SIG-M5 treated with dmso at 0.1 percent for 504 hours (cell line): Measurements from ENCODE around the gene CDH13.

Source experiments
- DNase-seq: peaks from one replicate; lab custom pipeline; 2025; ENCODE audit not compliant: unreplicated experiment; lab: John Stamatoyannopoulos, UW

The CDH13 gene

DNA sequence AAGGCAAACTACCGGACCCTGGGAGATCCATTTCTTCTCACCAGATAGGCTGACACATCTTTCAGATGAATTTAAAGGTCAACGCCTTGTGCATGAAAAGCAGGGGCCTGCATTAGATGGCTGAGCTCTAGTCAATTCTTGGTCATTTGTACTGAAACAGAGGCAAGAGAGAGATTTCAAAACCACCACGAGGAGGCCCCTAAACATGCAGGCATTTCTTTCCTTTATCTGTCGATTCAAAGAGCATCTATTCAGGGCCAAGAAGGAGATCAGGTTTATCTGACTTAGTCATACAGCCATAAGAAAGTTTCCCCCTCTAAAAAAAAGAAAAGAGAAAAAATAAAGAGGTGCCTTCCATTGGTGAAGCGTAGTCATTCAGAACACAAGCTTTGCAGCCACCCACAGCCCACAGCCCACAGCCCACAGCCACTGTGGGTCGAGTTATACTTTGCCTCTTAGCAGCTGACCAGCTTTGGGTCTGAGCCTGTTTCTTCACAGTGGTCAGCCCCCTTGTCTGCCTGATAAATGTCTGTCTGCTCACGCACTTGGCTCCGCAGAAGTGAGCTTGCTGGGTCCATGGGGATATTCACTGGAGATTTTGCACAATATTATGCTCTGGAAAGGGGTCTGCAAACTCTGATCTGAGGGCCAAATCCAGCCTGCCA, 207.5 kb downstream of the CDH13 start:
- no peak for DNase-seq

DNA sequence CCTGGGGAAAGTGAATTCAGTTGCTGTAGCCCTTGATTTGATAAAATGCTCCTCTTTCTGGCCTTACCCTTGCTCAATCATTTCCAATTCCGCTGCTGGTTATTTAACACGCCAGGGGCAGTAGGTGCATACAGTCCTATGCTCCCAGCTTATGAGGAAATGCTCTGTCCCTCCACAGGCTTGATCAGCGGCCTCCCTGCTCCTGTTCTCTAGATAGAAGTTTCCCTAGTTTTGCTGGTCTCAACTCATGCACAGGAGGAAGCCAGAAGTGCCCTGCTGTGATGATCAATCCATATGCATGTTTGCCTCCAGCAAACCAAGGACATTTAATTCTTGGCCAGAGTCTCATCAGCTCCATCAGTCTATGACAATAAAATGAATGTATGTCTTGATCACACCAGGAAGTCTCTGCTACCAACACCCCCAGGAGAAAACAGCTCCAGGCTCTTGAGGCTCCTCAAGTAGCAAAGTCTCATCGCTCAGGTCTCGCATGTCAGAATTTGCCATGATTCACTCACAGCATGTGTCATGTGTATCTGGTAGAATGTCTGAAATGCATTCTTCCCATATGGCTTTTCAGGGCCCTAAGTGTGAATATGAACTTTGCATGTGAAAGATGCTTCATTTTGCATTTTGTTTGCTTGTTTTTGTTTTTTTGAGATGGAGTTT, 208.9 kb downstream of the CDH13 start:
- DNase-seq, result no peak

DNA sequence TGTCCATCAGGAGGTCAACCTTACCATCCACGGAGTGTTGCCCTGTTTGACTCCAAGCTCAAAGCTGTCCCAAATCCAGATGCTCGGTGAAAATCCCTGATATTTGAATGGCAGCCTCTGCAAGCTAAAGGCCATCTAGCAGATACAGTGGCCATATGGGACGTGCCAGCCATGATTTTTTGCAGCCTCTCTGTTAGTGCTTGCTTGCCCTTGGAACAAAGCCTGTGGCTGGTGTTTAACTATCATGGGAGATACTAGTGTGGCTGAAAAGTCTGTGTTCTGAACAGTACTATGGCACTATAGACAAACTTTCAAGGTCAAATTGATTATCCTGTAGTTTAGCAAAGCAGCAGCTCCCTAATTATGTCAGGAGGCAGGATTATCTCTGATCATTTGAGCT, 214.3 kb downstream of the CDH13 start:
- DNase-seq, result no peak

GRCh38 chr16:82843606-82844271, 217.0 kb downstream of the CDH13 start:
- DNase-seq, result no peak

GRCh38 chr16:82845116-82845515, 218.3 kb downstream of the CDH13 start:
- no peak for DNase-seq

- no peak for DNase-seq
These were observed 220.0 kb downstream of the CDH13 start for GRCh38 chr16:82846806-82847205.

- DNase-seq, result no peak
These were observed 221.2 kb downstream of the CDH13 start for GRCh38 chr16:82848013-82848412.

GRCh38 chr16:82852388-82853008, 225.7 kb downstream of the CDH13 start:
- no peak for DNase-seq

- DNase-seq, result no peak
These were observed 228.7 kb downstream of the CDH13 start for GRCh38 chr16:82855471-82855870.

GRCh38 chr16:82857693-82858365, 231.1 kb downstream of the CDH13 start:
- DNase-seq, result no peak

GRCh38 chr16:82859662-82860061, 232.9 kb downstream of the CDH13 start:
- no peak for DNase-seq

- DNase-seq, result no peak
These were observed 233.3 kb downstream of the CDH13 start for GRCh38 chr16:82860071-82860470.

DNA sequence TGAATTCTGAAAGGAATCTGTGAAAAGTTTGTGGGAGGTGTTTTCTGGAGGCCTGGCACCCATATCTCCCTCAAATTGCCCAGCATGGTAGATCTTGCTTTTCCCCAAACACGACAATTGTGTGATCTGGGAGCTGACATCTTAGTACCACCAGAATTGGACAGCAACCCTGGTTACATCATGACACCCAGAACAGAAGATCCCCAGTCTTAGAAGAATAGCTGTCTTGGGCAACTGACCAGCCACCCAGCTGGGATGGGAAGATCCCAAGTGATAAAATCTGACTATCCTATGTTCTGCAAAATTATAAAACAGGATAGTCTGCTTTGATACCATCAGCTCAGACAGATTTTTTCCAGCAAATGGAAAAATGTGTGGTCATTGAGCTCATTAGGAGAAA, 235.3 kb downstream of the CDH13 start:
- DNase-seq, result no peak

GRCh38 chr16:82864332-82865040, 237.7 kb downstream of the CDH13 start:
- no peak for DNase-seq

DNA sequence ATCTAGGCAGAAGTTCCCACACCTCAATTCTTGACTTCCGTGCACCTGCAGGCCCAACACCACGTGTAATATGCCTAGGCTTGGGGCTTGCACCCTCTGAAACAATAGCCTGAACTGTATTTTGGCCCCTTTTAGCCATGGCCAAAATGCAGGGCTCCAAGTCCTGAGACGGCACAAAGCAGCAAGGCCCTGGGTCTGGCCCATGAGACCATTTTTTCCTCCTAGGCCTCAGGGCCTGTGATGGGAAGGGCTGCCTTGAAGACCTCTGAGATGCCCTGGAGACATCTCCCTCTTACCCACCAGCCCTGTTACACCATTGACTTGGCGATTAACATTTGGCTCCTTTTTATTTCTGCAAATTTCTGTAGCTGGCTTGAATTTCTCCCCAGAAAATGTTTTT, 238.6 kb downstream of the CDH13 start:
- DNase-seq, result no peak

- DNase-seq, result no peak
These were observed 240.7 kb downstream of the CDH13 start for GRCh38 chr16:82867485-82867884.

DNA sequence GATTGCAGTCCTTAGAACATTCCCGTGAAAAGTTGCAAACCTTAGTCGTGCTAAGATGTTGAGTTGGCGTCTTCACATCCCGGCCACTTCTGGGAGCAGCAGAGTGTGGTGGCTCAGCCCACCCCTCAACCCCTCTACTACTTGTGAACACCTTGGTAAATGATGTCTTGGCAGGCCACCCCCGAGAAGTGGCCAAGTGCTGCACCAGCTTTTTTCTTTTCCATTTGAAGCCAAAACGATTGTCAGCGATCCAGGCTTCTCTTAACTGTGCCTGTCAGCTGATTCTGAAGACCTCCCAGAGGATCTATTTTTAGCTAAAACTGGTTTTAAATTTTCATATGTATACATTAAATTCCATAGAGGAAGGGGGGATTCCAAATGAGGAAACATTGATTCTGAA, 247.5 kb downstream of the CDH13 start:
- DNase-seq, result no peak

DNA sequence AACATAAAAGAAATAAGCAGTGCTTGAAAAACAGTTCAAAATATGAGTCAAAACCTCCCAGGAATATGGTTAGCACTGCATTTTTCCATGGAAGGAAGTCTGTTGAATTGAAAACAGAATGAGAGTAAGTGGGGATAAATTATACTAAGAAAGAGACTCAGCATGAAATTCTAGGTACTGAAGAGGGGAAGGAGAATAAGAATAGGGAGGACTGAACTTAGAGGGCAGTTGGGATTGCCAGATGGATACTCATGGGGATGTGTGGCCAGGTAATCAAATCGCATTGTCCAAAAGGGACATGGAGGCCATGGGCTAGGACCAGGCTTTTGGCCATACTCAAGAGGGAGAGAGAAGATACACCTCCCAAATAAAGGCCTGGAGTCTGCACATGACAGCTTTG, 247.9 kb downstream of the CDH13 start:
- DNase-seq, result no peak

- DNase-seq, result no peak
These were observed 250.2 kb downstream of the CDH13 start for GRCh38 chr16:82876951-82877350.

- DNase-seq, result no peak
These were observed 251.7 kb downstream of the CDH13 start for GRCh38 chr16:82878466-82878865.

DNA sequence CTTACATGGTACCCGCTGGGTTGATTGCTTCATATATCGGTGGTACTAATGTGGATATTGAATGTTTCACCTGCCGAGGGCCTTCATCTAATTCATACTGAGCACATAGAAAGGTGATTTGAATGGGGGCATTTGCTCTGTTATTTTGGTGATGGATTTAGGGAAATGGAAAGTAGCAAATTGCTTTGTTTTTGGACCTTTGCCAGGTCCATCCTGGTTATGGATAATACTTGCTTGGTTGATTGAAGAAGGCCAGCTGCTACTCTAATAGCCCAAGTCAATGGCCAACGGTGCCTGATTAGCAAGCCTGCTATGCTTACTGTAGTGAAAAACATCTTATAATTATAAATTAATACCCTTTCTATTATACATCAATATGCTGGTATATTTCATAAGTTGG, 253.6 kb downstream of the CDH13 start:
- DNase-seq, result no peak
